C4-2B (cell line): ENCODE results near the gene CUEDC1.

ENCODE experiments used
- CTCF ChIP-seq: fragments of 450-650 bp; conservative IDR thresholded peaks from 2 replicates; pipeline ENCODE4 v1.5.1; 2017; ENCODE audit warnings: mild to moderate bottlenecking
- ZFX ChIP-seq: fragments of 450-650 bp; IDR thresholded peaks from 2 replicates; pipeline ENCODE4 v1.6.1; 2017

GRCh38 chr17:57861000-57861789 is 94.0 kb downstream of the CUEDC1 start:
- TF ChIP-seq CTCF (no peak), ZFX (no peak)
